Measurements from ENCODE around the gene GNB5. TPM values are rescaled to one million over a fixed set of nuclear protein-coding genes. Genes with fewer than 3 reads are reported as not detected.
"Not testable (repeated sequence)": the region's sequence is repeated elsewhere in the genome, so short reads cannot be mapped to it uniquely, and the experiment has no call there.

GNB5 gene
- total RNA-seq, 1 donor from 2014 or later: 13.8 TPM

- peak; percentile 28 for DNase-seq
Observed at GRCh38 chr15:52112203-52112750, 78.9 kb downstream of the GNB5 start.

DNA sequence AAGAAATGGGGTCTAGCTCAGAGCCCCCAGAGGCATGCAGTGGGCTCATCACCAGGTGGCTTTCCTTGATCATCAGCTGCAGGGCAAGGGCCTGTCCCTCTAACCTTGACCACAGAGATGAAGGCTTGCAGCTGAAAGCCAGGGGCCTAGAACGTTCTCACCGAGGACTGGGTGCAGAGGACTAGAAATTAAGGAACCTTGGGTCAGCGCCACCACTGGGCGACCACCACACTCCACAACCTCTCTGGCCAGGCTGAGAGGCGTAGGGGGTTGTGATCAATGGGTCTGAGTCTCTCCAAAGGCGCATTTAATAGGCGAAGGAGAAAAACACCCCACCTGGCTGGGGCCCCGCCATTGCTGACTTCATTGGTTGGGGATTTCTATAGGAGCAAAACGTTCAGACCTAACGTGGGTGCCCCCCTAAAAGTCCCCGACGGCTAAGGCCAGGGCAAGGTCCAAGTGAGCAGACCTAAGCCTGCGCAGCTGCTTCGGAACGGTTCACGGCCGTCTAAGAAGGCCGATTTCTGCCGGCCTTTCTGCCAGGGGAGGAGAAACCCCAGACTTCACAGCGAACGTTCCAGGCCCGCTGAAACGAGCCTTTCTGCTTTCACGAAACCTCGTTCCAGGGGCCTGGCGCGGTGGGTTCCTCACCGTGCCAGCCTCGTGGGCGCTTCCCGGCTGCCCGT lies 79.5 kb downstream of the GNB5 start:
- no peak for DNase-seq

- DNase-seq: no peak
Observed at GRCh38 chr15:52109559-52110451, 81.4 kb downstream of the GNB5 start.

- no peak for DNase-seq
Observed at GRCh38 chr15:52107238-52107637, 84.0 kb downstream of the GNB5 start.

- DNase-seq: no peak
Observed at GRCh38 chr15:52106641-52107040, 84.6 kb downstream of the GNB5 start.

DNA sequence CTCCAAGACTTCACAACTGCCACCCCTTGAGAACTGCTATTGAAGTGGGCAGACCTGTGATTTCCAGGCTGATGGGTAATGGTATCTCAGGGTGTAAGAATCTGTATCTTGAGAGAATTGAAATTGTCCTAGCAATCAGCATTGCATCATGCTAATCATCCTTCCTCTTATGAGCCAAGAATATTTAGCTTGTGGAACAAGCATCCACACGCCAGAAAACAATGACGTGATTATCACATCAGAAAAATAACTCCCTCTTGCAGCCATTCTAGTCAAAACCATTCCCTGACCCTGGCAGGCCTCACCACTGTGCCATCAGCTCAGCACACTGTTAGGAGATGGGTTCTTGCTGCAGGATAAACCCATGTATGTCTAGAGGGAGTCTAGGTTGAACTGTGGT lies 85.3 kb downstream of the GNB5 start:
- DNase-seq: no peak

GRCh38 chr15:52104532-52105004 lies 86.6 kb downstream of the GNB5 start:
- DNase-seq: no peak

DNA sequence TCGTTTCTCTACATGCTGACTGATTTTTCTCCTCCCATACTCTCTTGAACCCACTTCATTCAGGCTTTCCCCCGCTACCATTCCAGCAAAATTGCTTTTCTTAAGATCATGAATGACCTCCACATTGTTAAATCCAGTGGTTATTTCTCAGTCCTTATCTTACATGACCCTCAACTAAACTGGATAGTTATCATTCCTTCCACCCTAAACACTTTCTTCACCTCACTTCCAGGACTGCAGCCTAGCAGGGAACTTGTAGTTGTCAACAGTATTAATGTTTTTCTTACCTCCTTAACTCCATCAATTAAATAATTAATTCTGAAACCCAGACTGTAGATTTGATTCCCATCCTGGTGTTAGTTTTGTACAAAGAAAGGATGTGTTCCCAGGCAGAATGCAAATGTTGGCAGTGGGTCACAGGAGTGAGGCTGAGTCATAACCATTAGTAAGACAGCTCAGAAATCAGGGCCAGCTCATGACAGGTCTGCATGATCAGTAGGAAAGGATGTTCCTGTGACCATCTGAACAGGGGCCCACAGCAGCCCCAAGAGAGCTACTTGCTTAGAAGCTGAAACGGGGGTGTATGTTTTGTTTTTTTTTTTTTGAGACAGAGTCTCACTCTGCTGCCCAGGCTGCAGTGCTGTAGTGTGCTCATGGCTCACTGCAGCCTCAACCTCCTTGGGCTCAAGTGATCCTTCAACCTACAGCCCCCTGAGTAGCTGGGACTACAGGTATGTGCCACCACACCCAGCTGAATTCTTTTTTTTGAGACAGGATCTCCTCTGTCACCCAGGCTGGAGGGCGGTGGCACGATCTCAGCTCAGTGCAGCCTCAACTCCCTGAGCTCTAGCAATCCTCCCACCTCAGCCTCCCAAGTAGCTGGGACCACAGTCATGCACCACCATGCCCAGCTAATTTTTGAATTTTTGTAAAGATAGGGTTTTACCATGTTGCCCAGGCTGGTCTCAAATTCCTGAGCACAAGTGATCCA lies 87.7 kb downstream of the GNB5 start:
- peak; percentile 44 for DNase-seq

- no peak for DNase-seq
Observed at GRCh38 chr15:52102463-52102862, 88.7 kb downstream of the GNB5 start.

- no peak for DNase-seq
Observed at GRCh38 chr15:52101542-52102323, 89.5 kb downstream of the GNB5 start.

- DNase-seq: peak; percentile 27
Observed at GRCh38 chr15:52100807-52101442, 90.3 kb downstream of the GNB5 start.

GRCh38 chr15:52099651-52100272 lies 91.4 kb downstream of the GNB5 start:
- no peak for DNase-seq

DNA sequence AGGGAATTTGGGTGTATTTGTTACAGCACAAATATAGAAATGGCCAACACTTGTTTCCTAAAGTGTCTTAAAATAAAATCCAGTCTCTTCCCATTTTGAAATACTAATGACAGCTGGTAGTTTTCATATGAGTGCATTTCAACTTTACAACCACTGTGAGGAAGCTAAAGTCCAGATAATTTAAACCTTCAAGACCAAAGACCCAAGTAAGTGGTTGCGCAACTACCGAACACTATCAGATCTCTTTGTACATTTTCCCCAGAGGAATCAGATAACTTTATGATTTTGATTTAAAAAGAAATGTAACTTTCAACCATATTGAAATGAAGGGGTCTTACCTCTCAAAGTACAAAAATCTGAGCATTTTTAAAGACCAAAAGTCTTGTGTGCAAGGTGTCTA lies 92.9 kb downstream of the GNB5 start:
- no peak for DNase-seq

GRCh38 chr15:52097180-52097579 lies 94.0 kb downstream of the GNB5 start:
- DNase-seq: peak; percentile 36

GRCh38 chr15:52096536-52096935 lies 94.7 kb downstream of the GNB5 start:
- not testable (repeated sequence) for DNase-seq

GRCh38 chr15:52095597-52096262 lies 95.5 kb downstream of the GNB5 start:
- DNase-seq: no peak

- DNase-seq: no peak
Observed at GRCh38 chr15:52094811-52095584, 96.2 kb downstream of the GNB5 start.

Data from tongue (tissue), 2 donors.